GM12874 (cell line): Measurements from ENCODE around the gene PTPRJ.

Source experiments
- TF ChIP-seq, protein P1 (sequence below): IDR thresholded peaks from 2 replicates; pipeline ENCODE4 v1.5.1; 2011; ENCODE audit warnings: low read depth, mild to moderate bottlenecking, control low read depth, low read length, moderate library complexity; ENCODE audit not compliant: insufficient read depth

Gene PTPRJ

DNA sequence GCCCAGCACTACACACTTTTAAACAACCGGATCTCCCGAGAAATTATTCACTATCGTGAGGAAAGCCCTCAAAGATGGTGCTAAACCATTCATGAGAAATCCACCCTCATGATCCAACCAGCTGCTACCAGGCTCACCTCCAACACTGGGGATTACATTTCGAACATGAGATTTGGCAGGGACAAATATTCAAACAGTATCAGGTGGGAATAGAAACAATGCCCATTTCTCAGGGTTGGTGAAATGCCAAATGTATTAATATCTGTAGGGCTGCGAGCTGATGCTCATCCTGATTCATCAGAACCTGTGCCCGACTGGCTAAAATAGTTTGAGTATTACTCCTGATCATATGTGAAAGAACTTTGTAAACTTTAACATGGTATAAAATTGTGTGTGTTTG, 15.8 kb upstream of the PTPRJ start:
- TF ChIP-seq, protein P1, sequence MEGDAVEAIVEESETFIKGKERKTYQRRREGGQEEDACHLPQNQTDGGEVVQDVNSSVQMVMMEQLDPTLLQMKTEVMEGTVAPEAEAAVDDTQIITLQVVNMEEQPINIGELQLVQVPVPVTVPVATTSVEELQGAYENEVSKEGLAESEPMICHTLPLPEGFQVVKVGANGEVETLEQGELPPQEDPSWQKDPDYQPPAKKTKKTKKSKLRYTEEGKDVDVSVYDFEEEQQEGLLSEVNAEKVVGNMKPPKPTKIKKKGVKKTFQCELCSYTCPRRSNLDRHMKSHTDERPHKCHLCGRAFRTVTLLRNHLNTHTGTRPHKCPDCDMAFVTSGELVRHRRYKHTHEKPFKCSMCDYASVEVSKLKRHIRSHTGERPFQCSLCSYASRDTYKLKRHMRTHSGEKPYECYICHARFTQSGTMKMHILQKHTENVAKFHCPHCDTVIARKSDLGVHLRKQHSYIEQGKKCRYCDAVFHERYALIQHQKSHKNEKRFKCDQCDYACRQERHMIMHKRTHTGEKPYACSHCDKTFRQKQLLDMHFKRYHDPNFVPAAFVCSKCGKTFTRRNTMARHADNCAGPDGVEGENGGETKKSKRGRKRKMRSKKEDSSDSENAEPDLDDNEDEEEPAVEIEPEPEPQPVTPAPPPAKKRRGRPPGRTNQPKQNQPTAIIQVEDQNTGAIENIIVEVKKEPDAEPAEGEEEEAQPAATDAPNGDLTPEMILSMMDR = no peak

DNA sequence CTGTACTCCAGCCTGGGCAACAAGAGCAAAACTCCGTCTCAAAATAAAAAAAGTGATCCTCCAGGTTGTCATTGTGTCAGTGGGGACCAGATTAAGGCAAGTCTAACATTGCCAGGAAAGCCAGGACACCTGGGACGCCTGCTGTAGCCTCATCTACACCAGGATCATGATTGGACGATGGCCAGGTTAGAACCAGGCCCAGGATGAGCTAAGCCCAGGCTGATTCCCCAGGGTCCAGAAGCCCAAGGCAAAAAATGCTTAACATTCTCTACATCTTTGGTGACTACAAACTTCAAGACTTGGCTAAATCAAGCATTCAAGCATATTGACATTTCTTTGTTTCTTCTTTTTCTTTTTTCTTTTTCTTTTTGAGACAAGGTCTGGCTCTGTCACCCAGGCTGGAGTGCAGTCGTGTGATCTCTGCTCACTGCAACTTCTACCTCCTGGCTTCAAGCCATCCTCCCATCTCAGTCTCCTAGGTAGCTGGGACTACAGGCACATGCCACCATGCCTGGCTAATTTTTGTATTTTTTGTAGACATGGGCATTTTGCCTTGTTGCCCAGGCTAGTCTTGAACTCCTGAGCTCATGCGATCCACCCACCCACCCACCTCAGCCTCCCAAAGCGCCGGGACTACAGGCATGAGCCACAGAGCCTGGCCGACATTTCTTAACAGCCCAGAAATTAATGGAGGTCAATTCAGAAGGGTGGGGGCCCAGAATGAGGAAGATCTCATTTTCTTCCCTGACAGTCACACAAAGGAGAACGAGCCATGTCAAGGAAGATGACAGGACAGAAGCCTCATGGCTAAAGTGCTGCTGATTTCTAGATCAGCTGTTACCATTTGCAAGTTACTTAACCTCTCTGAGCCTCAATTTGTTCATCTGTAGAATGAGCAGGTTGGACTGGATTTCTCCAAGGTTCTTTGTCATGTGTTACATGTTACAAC, 12.5 kb upstream of the PTPRJ start:
- TF ChIP-seq, protein P1 = no peak

DNA sequence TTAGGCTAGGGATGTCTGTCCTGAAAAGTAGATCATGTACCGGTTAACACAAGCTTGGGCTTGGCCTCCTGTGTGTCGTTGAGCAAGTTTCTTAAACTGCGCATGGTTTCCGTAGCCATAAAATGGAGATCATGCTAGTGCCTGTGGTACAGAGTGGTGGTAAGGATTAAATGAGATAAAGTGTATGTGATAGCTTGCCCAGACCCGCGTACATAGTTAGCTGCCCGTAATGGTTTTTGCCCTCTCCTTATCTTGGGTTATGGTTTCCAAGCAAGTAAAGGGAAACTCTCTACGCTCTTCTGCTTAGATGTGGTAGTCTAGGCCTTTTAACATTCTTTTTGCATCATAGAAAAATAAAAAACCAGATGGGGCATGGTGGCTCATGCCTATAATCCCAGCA, 11.0 kb upstream of the PTPRJ start:
- TF ChIP-seq, protein P1 = no peak

DNA sequence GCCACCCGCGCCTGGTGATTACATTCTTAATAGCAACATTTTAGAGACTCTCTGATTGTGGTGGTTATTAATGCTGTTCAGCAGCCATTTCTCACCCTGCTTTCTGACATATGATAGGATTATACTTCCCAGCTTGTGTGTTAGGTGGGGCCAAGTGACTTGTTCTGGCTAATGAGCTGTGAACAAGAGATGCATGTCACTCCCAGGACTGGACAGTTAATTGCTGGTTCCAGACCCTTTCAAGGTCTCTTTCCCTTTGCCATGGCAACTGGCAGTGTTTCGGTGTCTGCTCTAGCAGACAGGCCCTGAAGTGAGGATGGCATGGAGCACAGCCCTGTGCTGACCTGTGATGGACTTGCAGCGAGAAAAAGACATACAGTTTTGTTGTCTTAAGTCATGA, 8.9 kb upstream of the PTPRJ start:
- TF ChIP-seq, protein P1 = no peak

DNA sequence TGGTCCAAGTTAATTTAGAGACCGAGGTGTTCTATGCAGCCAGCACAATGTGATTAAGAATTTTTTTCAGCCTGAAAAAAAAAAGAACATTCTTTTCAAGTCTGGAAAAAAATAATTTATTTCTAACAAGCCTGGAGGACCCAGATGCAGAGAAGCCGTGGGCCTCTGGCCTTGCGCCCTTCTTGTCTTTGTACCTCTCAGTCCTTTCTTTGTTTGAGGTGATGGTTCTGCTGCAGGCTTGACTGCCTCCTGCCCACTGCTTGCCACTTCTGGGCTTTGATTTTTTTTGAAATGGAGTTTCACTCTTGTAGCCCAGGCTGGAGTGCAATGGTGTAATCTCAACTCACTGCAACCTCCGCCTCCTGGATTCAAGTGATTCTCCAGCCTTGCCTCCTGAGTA, 7.2 kb upstream of the PTPRJ start:
- TF ChIP-seq, protein P1 = no peak

DNA sequence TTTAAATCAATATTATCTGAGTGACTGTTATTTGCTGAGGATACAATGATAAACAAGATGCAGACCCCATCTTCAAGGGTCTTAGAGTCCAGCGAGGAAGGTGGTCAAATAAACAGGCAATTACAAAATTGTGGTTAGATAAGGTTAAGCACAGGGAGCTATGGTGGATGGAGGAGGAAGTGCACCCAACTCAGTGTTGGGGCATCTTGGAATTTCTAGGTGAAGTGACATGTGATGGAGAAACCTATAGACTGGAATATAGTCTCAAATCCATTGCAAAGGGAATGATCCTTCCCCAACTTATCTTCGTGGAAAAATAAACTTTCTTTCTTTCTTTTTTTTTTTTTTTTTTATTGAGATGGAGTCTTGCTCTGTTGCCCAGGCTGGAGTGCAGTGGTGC, 3.4 kb upstream of the PTPRJ start:
- TF ChIP-seq, protein P1 = no peak

DNA sequence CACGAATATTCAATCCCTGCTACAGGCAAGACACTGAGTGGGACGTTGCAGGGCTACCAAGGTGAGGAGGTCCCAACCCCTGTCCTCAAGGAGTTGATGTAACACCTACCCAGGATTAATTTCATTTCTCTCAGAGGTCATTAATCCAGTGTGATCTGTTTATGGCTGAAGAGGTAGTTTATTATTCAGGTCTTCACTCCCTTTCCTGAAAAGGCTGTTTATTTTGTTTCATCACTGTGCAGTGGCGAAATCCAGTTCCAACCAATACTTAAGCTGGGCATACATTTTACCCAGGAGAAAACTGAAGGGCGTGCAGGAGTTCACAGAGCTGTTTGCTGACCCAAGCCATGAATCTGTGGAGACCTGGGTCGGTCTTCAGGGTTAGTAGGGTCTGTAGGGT, 2.7 kb upstream of the PTPRJ start:
- TF ChIP-seq, protein P1 = no peak
